ENCODE results near the gene SELP.

DNA sequence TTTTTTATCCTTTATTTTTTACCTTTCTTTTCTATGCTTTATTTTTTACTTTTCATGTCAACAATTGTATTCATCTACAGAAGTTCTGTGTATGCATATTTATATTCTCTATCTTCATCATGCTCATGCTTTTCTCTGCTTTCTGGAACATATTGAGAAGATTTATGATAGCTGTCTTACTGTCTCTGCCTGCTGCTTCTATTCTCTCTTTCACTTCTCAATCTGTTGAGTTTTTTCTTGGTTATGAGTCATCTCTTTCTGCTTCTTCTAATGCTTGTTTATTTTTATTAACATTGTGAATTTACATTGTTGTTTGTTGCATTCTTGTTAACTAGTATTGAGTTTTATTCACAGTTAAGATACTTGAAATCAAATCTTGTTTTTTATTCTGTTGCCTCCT, 66.3 kb downstream of the SELP start:
- TF ChIP-seq CTCF (IDR thresholded peaks at IDR 0.05) (no peak), SIN3A (IDR thresholded peaks at IDR 0.05; ENCODE audit: borderline replicate concordance, low read depth, low read length) (no peak), USF2 (IDR thresholded peaks at IDR 0.05; ENCODE audit: borderline replicate concordance, low read depth, low read length) (no peak), RAD21 (IDR thresholded peaks at IDR 0.05; ENCODE audit: low read length) (no peak), RCOR1 (IDR thresholded peaks at IDR 0.05; ENCODE audit: low read length) (no peak), JUND (IDR thresholded peaks at IDR 0.05) (no peak), EP300 (IDR thresholded peaks at IDR 0.05; ENCODE audit: borderline replicate concordance in 1 of 2, low read depth in 1 of 2, low read length in 1 of 2) (no peak), MXI1 (IDR thresholded peaks at IDR 0.05; ENCODE audit: low read depth, low read length) (no peak), MAX (IDR thresholded peaks at IDR 0.05; ENCODE audit: low read depth) (no peak), ELF1 (IDR thresholded peaks at IDR 0.05) (no peak)

All from SK-N-SH (cell line).